Astrocyte (in vitro differentiated cells and primary cell): Measurements from ENCODE around the gene ZNF200. TPM values are rescaled to one million over a fixed set of nuclear protein-coding genes. Genes with fewer than 3 reads are reported as not detected.

Experiments
- DNase-seq: peaks from one replicate; pipeline ENCODE4 v3.0.0-alpha.2; 2010; ENCODE audit warnings: low read depth
- FAIRE-seq: peaks from 2 replicates; lab custom pipeline; 2011; peaks lifted over from hg19 to GRCh38; lab: Jason Lieb, UNC
- H2AFZ ChIP-seq: 2 replicates; pipeline ENCODE4 v1.6.0; 2012; ENCODE audit warnings: low read depth, low read length, inconsistent platforms
- H3K27ac ChIP-seq: 2 replicates; pipeline ENCODE4 v1.5.1; 2011; ENCODE audit warnings: low read depth, low read length, inconsistent platforms
- H3K27me3 ChIP-seq: 2 replicates; pipeline ENCODE4 v1.6.0; 2011; ENCODE audit warnings: low read length, inconsistent platforms; ENCODE audit not compliant: insufficient read depth
- H3K36me3 ChIP-seq: 2 replicates; pipeline ENCODE4 v1.5.1; 2011; ENCODE audit warnings: low read length, inconsistent platforms; ENCODE audit not compliant: insufficient read depth
- H3K4me1 ChIP-seq: 2 replicates; pipeline ENCODE4 v1.5.1; 2011; ENCODE audit warnings: low read length, inconsistent platforms; ENCODE audit not compliant: insufficient read depth
- H3K4me2 ChIP-seq: 2 replicates; pipeline ENCODE4 v1.6.0; 2012; ENCODE audit warnings: low read length, inconsistent platforms
- H3K4me3 ChIP-seq: 2 replicates; pipeline ENCODE4 v1.5.1; 2011; ENCODE audit warnings: low read depth, mild to moderate bottlenecking, low read length, inconsistent platforms; ENCODE audit not compliant: insufficient read depth
- H3K79me2 ChIP-seq: 2 replicates; pipeline ENCODE4 v1.6.0; 2012; ENCODE audit warnings: mild to moderate bottlenecking, low read length, inconsistent platforms; ENCODE audit not compliant: insufficient read depth
- H3K9ac ChIP-seq: 2 replicates; pipeline ENCODE4 v1.6.0; 2012; ENCODE audit warnings: mild to moderate bottlenecking, low read length, inconsistent platforms
- H3K9me3 ChIP-seq: 2 replicates; pipeline ENCODE4 v1.5.1; 2012; ENCODE audit warnings: low read depth, mild to moderate bottlenecking, low read length, inconsistent platforms; ENCODE audit not compliant: insufficient read depth
- H4K20me1 ChIP-seq: 2 replicates; pipeline ENCODE4 v1.6.0; 2012; ENCODE audit warnings: low read length, inconsistent platforms; ENCODE audit not compliant: insufficient read depth
- H3K27ac Mint-ChIP-seq: one replicate; pipeline ENCODE4 v1.8.0; 2021; ENCODE audit warnings: mild to moderate bottlenecking, mixed read lengths; ENCODE audit not compliant: unreplicated experiment
- H3K27me3 Mint-ChIP-seq: one replicate; pipeline ENCODE4 v1.8.0; 2021; ENCODE audit warnings: low read depth, mixed read lengths; ENCODE audit not compliant: unreplicated experiment
- H3K36me3 Mint-ChIP-seq: one replicate; pipeline ENCODE4 v1.8.0; 2021; ENCODE audit warnings: low read depth, mixed read lengths; ENCODE audit not compliant: unreplicated experiment
- H3K4me1 Mint-ChIP-seq: one replicate; pipeline ENCODE4 v1.8.0; 2021; ENCODE audit warnings: low read depth, mixed read lengths; ENCODE audit not compliant: unreplicated experiment
- H3K4me3 Mint-ChIP-seq: one replicate; pipeline ENCODE4 v1.8.0; 2021; ENCODE audit warnings: mild to moderate bottlenecking, moderate library complexity, mixed read lengths; ENCODE audit not compliant: unreplicated experiment
- H3K9me3 Mint-ChIP-seq: one replicate; pipeline ENCODE4 v1.8.0; 2021; ENCODE audit warnings: mild to moderate bottlenecking, mixed read lengths; ENCODE audit not compliant: unreplicated experiment
- EZH2 ChIP-seq: IDR thresholded peaks from 2 replicates; pipeline ENCODE4 v1.6.1; 2012; ENCODE audit warnings: mild to moderate bottlenecking, low read length, inconsistent platforms; ENCODE audit not compliant: insufficient read depth
- total RNA-seq: library from RNA; stranded (reverse); gene quantifications from 2 replicates; pipeline ENCODE4 v1.2.1, GENCODE V29; 2021
- TF ChIP-seq, protein P1 (sequence below): IDR thresholded peaks from 2 replicates; pipeline ENCODE4 v1.5.1; 2011; ENCODE audit warnings: low read depth, mild to moderate bottlenecking, inconsistent platforms, low read length, moderate library complexity; ENCODE audit not compliant: insufficient read depth

The ZNF200 gene
- total RNA-seq, 1 donor from 2014 or later, result 9.2 TPM

DNA sequence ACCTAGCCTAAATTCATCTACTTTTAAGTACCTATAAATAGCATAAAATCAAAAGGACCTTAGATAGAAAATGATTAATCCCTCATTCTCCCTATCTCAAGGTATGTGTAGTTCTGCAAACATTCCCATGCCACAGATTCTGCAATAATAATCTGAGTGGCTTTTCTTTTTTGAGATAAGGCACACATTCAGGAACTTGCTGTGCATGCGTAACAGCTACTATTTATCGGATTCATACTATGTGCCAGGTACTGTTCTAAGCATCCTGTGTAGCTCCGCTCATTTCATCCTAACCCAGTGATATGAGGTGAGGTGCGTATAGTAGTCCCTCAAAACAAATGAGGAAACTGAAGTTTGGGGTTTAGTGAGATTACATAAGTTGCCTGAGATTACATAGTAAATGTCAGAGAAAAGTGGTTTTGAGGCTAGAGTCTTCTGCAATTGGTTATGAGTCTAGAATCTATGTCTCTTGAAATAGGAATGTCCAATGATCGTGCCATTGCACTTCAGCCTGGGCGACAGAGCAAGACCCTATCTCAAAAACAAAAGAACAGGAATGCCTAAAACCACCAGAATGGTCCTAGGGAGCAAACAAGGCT lies 46.4 kb upstream of the ZNF200 start:
- no peak overlapping the region for H3K4me3 ChIP-seq
- peaks cover 20% of the 10 kb centered on the region for H3K4me1 ChIP-seq
- DNase-seq, result no peak
- no peak overlapping the region for H3K27ac ChIP-seq
- peaks cover 6% of the 10 kb centered on the region for H3K27me3 ChIP-seq
- no peak for FAIRE-seq
- H3K4me2 ChIP-seq, result no peak overlapping the region
- peaks cover 16% of the 10 kb centered on the region for H3K4me1 Mint-ChIP-seq
- TF ChIP-seq, protein P1, sequence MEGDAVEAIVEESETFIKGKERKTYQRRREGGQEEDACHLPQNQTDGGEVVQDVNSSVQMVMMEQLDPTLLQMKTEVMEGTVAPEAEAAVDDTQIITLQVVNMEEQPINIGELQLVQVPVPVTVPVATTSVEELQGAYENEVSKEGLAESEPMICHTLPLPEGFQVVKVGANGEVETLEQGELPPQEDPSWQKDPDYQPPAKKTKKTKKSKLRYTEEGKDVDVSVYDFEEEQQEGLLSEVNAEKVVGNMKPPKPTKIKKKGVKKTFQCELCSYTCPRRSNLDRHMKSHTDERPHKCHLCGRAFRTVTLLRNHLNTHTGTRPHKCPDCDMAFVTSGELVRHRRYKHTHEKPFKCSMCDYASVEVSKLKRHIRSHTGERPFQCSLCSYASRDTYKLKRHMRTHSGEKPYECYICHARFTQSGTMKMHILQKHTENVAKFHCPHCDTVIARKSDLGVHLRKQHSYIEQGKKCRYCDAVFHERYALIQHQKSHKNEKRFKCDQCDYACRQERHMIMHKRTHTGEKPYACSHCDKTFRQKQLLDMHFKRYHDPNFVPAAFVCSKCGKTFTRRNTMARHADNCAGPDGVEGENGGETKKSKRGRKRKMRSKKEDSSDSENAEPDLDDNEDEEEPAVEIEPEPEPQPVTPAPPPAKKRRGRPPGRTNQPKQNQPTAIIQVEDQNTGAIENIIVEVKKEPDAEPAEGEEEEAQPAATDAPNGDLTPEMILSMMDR, result no peak
- no peak for TF ChIP-seq EZH2
- H2AFZ ChIP-seq, result no peak overlapping the region
- H3K79me2 ChIP-seq, result peaks cover 31% of the 10 kb centered on the region
- H3K27me3 Mint-ChIP-seq, result peaks cover 16% of the 10 kb centered on the region
- H3K27ac Mint-ChIP-seq, result no peak overlapping the region
- no peaks in the 10 kb centered on the region for H3K9me3 Mint-ChIP-seq
- H3K4me3 Mint-ChIP-seq, result peak overlapping the region; percentile 94
- peaks cover 18% of the 10 kb centered on the region for H4K20me1 ChIP-seq
- H3K36me3 ChIP-seq, result peaks cover 5% of the 10 kb centered on the region
- H3K36me3 Mint-ChIP-seq, result peaks cover 5% of the 10 kb centered on the region
- H3K9me3 ChIP-seq, result no peaks in the 10 kb centered on the region
- no peak overlapping the region for H3K9ac ChIP-seq

DNA sequence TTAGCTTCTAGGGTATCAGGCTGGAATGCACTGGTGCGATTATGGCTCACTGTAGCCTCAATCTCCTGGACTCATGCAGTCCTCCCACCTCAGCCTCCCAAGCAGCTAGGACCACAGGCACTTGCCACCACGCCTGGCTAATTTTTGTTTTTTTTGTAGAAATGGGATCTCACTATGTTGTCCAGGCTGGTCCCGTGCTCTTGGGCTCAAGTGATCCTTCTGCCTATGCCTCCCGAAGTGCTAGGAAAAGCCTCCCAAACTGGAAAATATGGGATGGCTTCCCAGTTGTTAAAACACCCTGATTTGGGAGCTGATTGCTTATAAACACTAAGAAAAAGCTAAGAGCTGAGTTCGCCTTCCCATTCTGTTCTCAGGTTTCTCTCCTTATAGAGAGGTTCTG lies 41.7 kb upstream of the ZNF200 start:
- H3K27ac Mint-ChIP-seq, result no peak overlapping the region
- Histone ChIP-seq H3K36me3 (no peaks in the 10 kb centered on the region), H4K20me1 (no peaks in the 10 kb centered on the region), H3K79me2 (no peaks in the 10 kb centered on the region), H2AFZ (no peak overlapping the region), H3K9me3 (no peaks in the 10 kb centered on the region), H3K4me2 (no peak overlapping the region), H3K27ac (no peak overlapping the region), H3K27me3 (peaks cover 8% of the 10 kb centered on the region), H3K9ac (no peak overlapping the region), H3K4me1 (peaks cover 2% of the 10 kb centered on the region), H3K4me3 (no peak overlapping the region)
- DNase-seq (no peak), FAIRE-seq (no peak)
- no peak overlapping the region for H3K4me3 Mint-ChIP-seq
- H3K36me3 Mint-ChIP-seq, result no peaks in the 10 kb centered on the region
- H3K9me3 Mint-ChIP-seq, result peaks cover 2% of the 10 kb centered on the region
- peaks cover 25% of the 10 kb centered on the region for H3K27me3 Mint-ChIP-seq
- H3K4me1 Mint-ChIP-seq, result no peaks in the 10 kb centered on the region
- TF ChIP-seq, protein P1, result no peak
- no peak for TF ChIP-seq EZH2

DNA sequence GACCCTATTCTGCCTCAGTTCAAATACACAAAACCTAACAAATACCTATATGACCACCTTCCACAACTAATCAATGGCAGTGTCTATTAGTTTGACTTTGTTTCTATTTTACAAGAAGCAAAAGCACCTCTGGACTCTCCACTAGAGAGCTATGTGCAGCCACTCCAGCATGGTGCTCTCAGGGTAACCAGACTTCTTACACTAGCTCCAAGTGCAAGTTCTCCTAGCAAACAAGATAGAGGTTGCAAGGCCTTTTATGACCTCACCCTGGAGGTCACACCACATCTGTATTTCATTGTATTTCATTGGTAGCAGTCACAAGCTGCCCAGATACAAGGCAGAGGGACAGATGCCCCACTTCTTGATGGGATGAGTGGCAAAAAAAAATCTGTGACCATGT lies 40.0 kb upstream of the ZNF200 start:
- TF ChIP-seq EZH2, result no peak
- TF ChIP-seq, protein P1, result no peak
- H3K36me3 Mint-ChIP-seq, result no peaks in the 10 kb centered on the region
- no peaks in the 10 kb centered on the region for H3K9me3 ChIP-seq
- no peak overlapping the region for H3K27ac Mint-ChIP-seq
- H3K4me3 ChIP-seq, result no peak overlapping the region
- FAIRE-seq (no peak), DNase-seq (no peak)
- H3K9me3 Mint-ChIP-seq, result peaks cover 2% of the 10 kb centered on the region
- peaks cover 25% of the 10 kb centered on the region for H3K27me3 Mint-ChIP-seq
- H3K36me3 ChIP-seq, result no peaks in the 10 kb centered on the region
- no peaks in the 10 kb centered on the region for H3K4me1 Mint-ChIP-seq
- H3K4me2 ChIP-seq, result no peak overlapping the region
- H4K20me1 ChIP-seq, result no peaks in the 10 kb centered on the region
- peaks cover 2% of the 10 kb centered on the region for H3K4me1 ChIP-seq
- no peaks in the 10 kb centered on the region for H3K79me2 ChIP-seq
- no peak overlapping the region for H3K9ac ChIP-seq
- H3K27ac ChIP-seq, result no peak overlapping the region
- peaks cover 8% of the 10 kb centered on the region for H3K27me3 ChIP-seq
- no peak overlapping the region for H3K4me3 Mint-ChIP-seq
- H2AFZ ChIP-seq, result no peak overlapping the region
